ENCODE data around the gene UBR4.

Gene UBR4

GRCh38 chr1:19205403-19205802 lies 4.7 kb downstream of the UBR4 start:
- TF ChIP-seq CTCF (IDR thresholded peaks at IDR 0.05; ENCODE audit: low read depth, low read length): no peak
- Histone ChIP-seq H3K4me3 (ENCODE audit: low read depth, low read length) (no peak overlapping the region), H3K36me3 (no peaks in the 10 kb centered on the region), H3K9me3 (no peaks in the 10 kb centered on the region), H3K4me1 (no peaks in the 10 kb centered on the region), H3K27me3 (no peaks in the 10 kb centered on the region)
- DNase-seq: no peak

GRCh38 chr1:19204446-19205266 lies 5.4 kb downstream of the UBR4 start:
- Histone ChIP-seq H3K27me3 (no peaks in the 10 kb centered on the region), H3K9me3 (no peaks in the 10 kb centered on the region), H3K4me1 (no peaks in the 10 kb centered on the region), H3K4me3 (ENCODE audit: low read depth, low read length) (no peak overlapping the region), H3K36me3 (no peaks in the 10 kb centered on the region; the same call in 1 of the 2 replicates)
- no peak for TF ChIP-seq CTCF (IDR thresholded peaks at IDR 0.05; ENCODE audit: low read depth, low read length)
- DNase-seq: no peak

- no peaks in the 10 kb centered on the region for H3K4me1 ChIP-seq
- H3K4me3 ChIP-seq (ENCODE audit: low read depth, low read length): no peak overlapping the region
- no peaks in the 10 kb centered on the region for H3K27me3 ChIP-seq
- H3K36me3 ChIP-seq: peaks cover 5% of the 10 kb centered on the region
- TF ChIP-seq CTCF (IDR thresholded peaks at IDR 0.05; ENCODE audit: low read depth, low read length): no peak
- DNase-seq: no peak
- H3K9me3 ChIP-seq: no peaks in the 10 kb centered on the region
Observed at GRCh38 chr1:19203440-19203839, 6.6 kb downstream of the UBR4 start.

GRCh38 chr1:19202396-19202795 lies 7.7 kb downstream of the UBR4 start:
- no peak for DNase-seq
- H3K36me3 ChIP-seq: peaks cover 9% of the 10 kb centered on the region
- no peaks in the 10 kb centered on the region for H3K4me1 ChIP-seq
- no peak overlapping the region for H3K4me3 ChIP-seq (ENCODE audit: low read depth, low read length)
- no peaks in the 10 kb centered on the region for H3K27me3 ChIP-seq
- no peak for TF ChIP-seq CTCF (IDR thresholded peaks at IDR 0.05; ENCODE audit: low read depth, low read length)
- H3K9me3 ChIP-seq: no peaks in the 10 kb centered on the region

GRCh38 chr1:19199969-19200604 lies 10.0 kb downstream of the UBR4 start:
- Histone ChIP-seq H3K4me1 (no peaks in the 10 kb centered on the region), H3K27me3 (no peaks in the 10 kb centered on the region), H3K4me3 (ENCODE audit: low read depth, low read length) (no peak overlapping the region), H3K36me3 (peaks cover 11% of the 10 kb centered on the region), H3K9me3 (no peaks in the 10 kb centered on the region)
- DNase-seq: no peak
- no peak for TF ChIP-seq CTCF (IDR thresholded peaks at IDR 0.05; ENCODE audit: low read depth, low read length)
